ENCODE measurements around the gene FRMPD4.

The FRMPD4 gene

GRCh38 chrX:12292996-12293765, 154.9 kb downstream of the FRMPD4 start:
- in situ Hi-C loops (cut with HindIII; ENCODE audit: low sequenced_read_pairs), result no loop called here

GRCh38 chrX:12297353-12297752, 159.1 kb downstream of the FRMPD4 start:
- in situ Hi-C loops (cut with HindIII; ENCODE audit: low sequenced_read_pairs), result no loop called here

- in situ Hi-C loops (cut with HindIII; ENCODE audit: low sequenced_read_pairs), result no loop called here
These were observed 163.0 kb downstream of the FRMPD4 start for GRCh38 chrX:12301288-12301687.

GRCh38 chrX:12304261-12304660, 166.0 kb downstream of the FRMPD4 start:
- in situ Hi-C loops (cut with HindIII; ENCODE audit: low sequenced_read_pairs), result no loop called here

- in situ Hi-C loops (cut with HindIII; ENCODE audit: low sequenced_read_pairs), result no loop called here
These were observed 169.7 kb downstream of the FRMPD4 start for GRCh38 chrX:12307961-12308360.

GRCh38 chrX:12308420-12308819, 170.1 kb downstream of the FRMPD4 start:
- in situ Hi-C loops (cut with HindIII; ENCODE audit: low sequenced_read_pairs), result no loop called here

GRCh38 chrX:12309040-12309743, 170.9 kb downstream of the FRMPD4 start:
- in situ Hi-C loops (cut with HindIII; ENCODE audit: low sequenced_read_pairs), result no loop called here

GRCh38 chrX:12309744-12310076, 171.4 kb downstream of the FRMPD4 start:
- in situ Hi-C loops (cut with HindIII; ENCODE audit: low sequenced_read_pairs), result no loop called here

- in situ Hi-C loops (cut with HindIII; ENCODE audit: low sequenced_read_pairs), result no loop called here
These were observed 176.4 kb downstream of the FRMPD4 start for GRCh38 chrX:12314651-12315050.

GRCh38 chrX:12315526-12315925, 177.3 kb downstream of the FRMPD4 start:
- in situ Hi-C loops (cut with HindIII; ENCODE audit: low sequenced_read_pairs), result no loop called here

- in situ Hi-C loops (cut with HindIII; ENCODE audit: low sequenced_read_pairs), result no loop called here
These were observed 180.8 kb downstream of the FRMPD4 start for GRCh38 chrX:12319003-12319519.

- in situ Hi-C loops (cut with HindIII; ENCODE audit: low sequenced_read_pairs), result no loop called here
These were observed 181.7 kb downstream of the FRMPD4 start for GRCh38 chrX:12319992-12320391.

GRCh38 chrX:12322031-12322430, 183.8 kb downstream of the FRMPD4 start:
- in situ Hi-C loops (cut with HindIII; ENCODE audit: low sequenced_read_pairs), result no loop called here

GRCh38 chrX:12325171-12325570, 186.9 kb downstream of the FRMPD4 start:
- in situ Hi-C loops (cut with HindIII; ENCODE audit: low sequenced_read_pairs), result no loop called here

GRCh38 chrX:12327836-12328235, 189.6 kb downstream of the FRMPD4 start:
- in situ Hi-C loops (cut with HindIII; ENCODE audit: low sequenced_read_pairs), result no loop called here

GRCh38 chrX:12329476-12329875, 191.2 kb downstream of the FRMPD4 start:
- in situ Hi-C loops (cut with HindIII; ENCODE audit: low sequenced_read_pairs), result no loop called here

- in situ Hi-C loops (cut with HindIII; ENCODE audit: low sequenced_read_pairs), result no loop called here
These were observed 192.6 kb downstream of the FRMPD4 start for GRCh38 chrX:12330841-12331240.

- in situ Hi-C loops (cut with HindIII; ENCODE audit: low sequenced_read_pairs), result no loop called here
These were observed 194.6 kb downstream of the FRMPD4 start for GRCh38 chrX:12332786-12333347.

GRCh38 chrX:12339921-12340320, 201.6 kb downstream of the FRMPD4 start:
- in situ Hi-C loops (cut with HindIII; ENCODE audit: low sequenced_read_pairs), result no loop called here

- in situ Hi-C loops (cut with HindIII; ENCODE audit: low sequenced_read_pairs), result no loop called here
These were observed 206.7 kb downstream of the FRMPD4 start for GRCh38 chrX:12344954-12345353.

- in situ Hi-C loops (cut with HindIII; ENCODE audit: low sequenced_read_pairs), result no loop called here
These were observed 210.9 kb downstream of the FRMPD4 start for GRCh38 chrX:12349201-12349600.

- in situ Hi-C loops (cut with HindIII; ENCODE audit: low sequenced_read_pairs), result no loop called here
These were observed 214.6 kb downstream of the FRMPD4 start for GRCh38 chrX:12352922-12353321.
